Measurements from ENCODE around the gene HINFP. TPM values are rescaled to one million over a fixed set of nuclear protein-coding genes. Genes with fewer than 3 reads are reported as not detected.

HINFP gene
- total RNA-seq, 1 experiment from 2014 or later = 42.4 TPM

- peaks cover 28% of the 10 kb centered on the region in 2 experiments for H3K4me1 Mint-ChIP-seq
- H3K79me1 ChIP-seq (ENCODE audit: insufficient read depth, low read depth, low read length, poor library complexity, severe bottlenecking) = no peaks in the 10 kb centered on the region
- TF ChIP-seq, protein P1, sequence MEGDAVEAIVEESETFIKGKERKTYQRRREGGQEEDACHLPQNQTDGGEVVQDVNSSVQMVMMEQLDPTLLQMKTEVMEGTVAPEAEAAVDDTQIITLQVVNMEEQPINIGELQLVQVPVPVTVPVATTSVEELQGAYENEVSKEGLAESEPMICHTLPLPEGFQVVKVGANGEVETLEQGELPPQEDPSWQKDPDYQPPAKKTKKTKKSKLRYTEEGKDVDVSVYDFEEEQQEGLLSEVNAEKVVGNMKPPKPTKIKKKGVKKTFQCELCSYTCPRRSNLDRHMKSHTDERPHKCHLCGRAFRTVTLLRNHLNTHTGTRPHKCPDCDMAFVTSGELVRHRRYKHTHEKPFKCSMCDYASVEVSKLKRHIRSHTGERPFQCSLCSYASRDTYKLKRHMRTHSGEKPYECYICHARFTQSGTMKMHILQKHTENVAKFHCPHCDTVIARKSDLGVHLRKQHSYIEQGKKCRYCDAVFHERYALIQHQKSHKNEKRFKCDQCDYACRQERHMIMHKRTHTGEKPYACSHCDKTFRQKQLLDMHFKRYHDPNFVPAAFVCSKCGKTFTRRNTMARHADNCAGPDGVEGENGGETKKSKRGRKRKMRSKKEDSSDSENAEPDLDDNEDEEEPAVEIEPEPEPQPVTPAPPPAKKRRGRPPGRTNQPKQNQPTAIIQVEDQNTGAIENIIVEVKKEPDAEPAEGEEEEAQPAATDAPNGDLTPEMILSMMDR (conservative IDR thresholded peaks at IDR 0.05) = no peak
- no peak overlapping the region for H2BK12ac ChIP-seq (ENCODE audit: insufficient read length, low read depth, low read length)
- H3K23me2 ChIP-seq (ENCODE audit: insufficient read length, low read depth, low read length, poor library complexity, severe bottlenecking) = peaks cover 10% of the 10 kb centered on the region
- no peak overlapping the region for H3T11ph ChIP-seq (ENCODE audit: low read length)
- H3K23ac ChIP-seq (ENCODE audit: insufficient read length, low read depth, low read length) = no peak overlapping the region
- H4K20me1 ChIP-seq (ENCODE audit: control insufficient read depth, insufficient read depth, insufficient read length) = no peaks in the 10 kb centered on the region
- H3K18ac ChIP-seq (ENCODE audit: insufficient read length, low read depth, low read length) = no peak overlapping the region
- no peak overlapping the region for H2BK120ac ChIP-seq (ENCODE audit: low read depth, low read length, poor library complexity, severe bottlenecking)
- no peaks in the 10 kb centered on the region for H3K79me2 ChIP-seq (ENCODE audit: insufficient read depth, low read length)
- peak overlapping the region; percentile 47 for H3K4me2 ChIP-seq (ENCODE audit: insufficient read depth, insufficient read length, low read length)
- H2AK5ac ChIP-seq (ENCODE audit: insufficient read length, low read length) = no peak overlapping the region
- peaks cover 8% of the 10 kb centered on the region; the same call in 1 of the 2 replicates for H3K4me1 ChIP-seq (ENCODE audit: insufficient read depth, low read length)
- peaks cover 5% of the 10 kb centered on the region; the same call in 1 of the 2 replicates for H3K27me3 ChIP-seq (ENCODE audit: insufficient read depth, low read length)
- no peak overlapping the region for H3K56ac ChIP-seq (ENCODE audit: insufficient read length, low read depth, low read length)
- H3K27ac Mint-ChIP-seq = no peak overlapping the region; a peak in 1 of 7 replicates
- no peak overlapping the region for H3K9ac ChIP-seq (ENCODE audit: extremely low read depth, insufficient read length, low read length)
- H2AFZ ChIP-seq (ENCODE audit: low read length) = no peak overlapping the region
- H2BK20ac ChIP-seq (ENCODE audit: low read depth, low read length, poor library complexity, severe bottlenecking) = no peak overlapping the region
- H4K8ac ChIP-seq (replicated peaks; ENCODE audit: insufficient read length, low read depth, low read length) = no peak overlapping the region
- WGBS (ENCODE audit: extremely low coverage, insufficient read length, low lambda C conversion rate) = no CpG with 5 or more reads among the region's 8 CpGs
- H2BK5ac ChIP-seq (ENCODE audit: insufficient read length, low read length) = no peak overlapping the region
- H3K9me3 ChIP-seq (ENCODE audit: control insufficient read depth, low read depth, low read length) = no peaks in the 10 kb centered on the region
- no peak overlapping the region for H3K27ac ChIP-seq (ENCODE audit: insufficient read length, low read depth, low read length)
- peaks cover 16% of the 10 kb centered on the region for H3K27me3 Mint-ChIP-seq (ENCODE audit: low read depth)
- H3K9me3 Mint-ChIP-seq = no peaks in the 10 kb centered on the region; a peak in 1 of 5 replicates
- no peak overlapping the region for H3K4ac ChIP-seq (ENCODE audit: low read depth, low read length)
- no peak overlapping the region for H4K5ac ChIP-seq (ENCODE audit: insufficient read length, low read depth, low read length)
- DNase-seq = peak; percentile 58
- H3K4me3 Mint-ChIP-seq = peak overlapping the region; percentile 75 to 84
- no peaks in the 10 kb centered on the region; a peak in 1 of 7 replicates for H3K36me3 Mint-ChIP-seq (ENCODE audit: insufficient read depth in 1 of 3, low read depth in 3 of 3)
- H3K14ac ChIP-seq (ENCODE audit: insufficient read depth, low read length) = no peak overlapping the region
- no peak overlapping the region for H4K91ac ChIP-seq (ENCODE audit: insufficient read length, low read depth, low read length)
- no peak overlapping the region for H2BK15ac ChIP-seq (ENCODE audit: low read depth, low read length)
These were observed 13.1 kb upstream of the HINFP start for GRCh38 chr11:119108146-119108856.

Measured in H9 (cell line).